ENCODE measurements around the gene PKN3.

GRCh38 chr9:128669786-128670185 is 32.5 kb upstream of the PKN3 start:
- TF ChIP-seq CTCF (IDR thresholded peaks at IDR 0.05) (no peak), EZH2 (IDR thresholded peaks at IDR 0.05; ENCODE audit: borderline replicate concordance, insufficient read depth, low read depth, low read length, poor library complexity, severe bottlenecking) (no peak)
